DMS114 treated with DMSO at 0.1 percent for 48 hours (cell line): ENCODE results near the gene DAO.
"Not testable (repeated sequence)": the region's sequence is repeated elsewhere in the genome, so short reads cannot be mapped to it uniquely, and the experiment has no call there.

Experiments used
- DNase-seq: peaks from one replicate; lab custom pipeline; 2025; ENCODE audit not compliant: unreplicated experiment; lab: John Stamatoyannopoulos, UW

The DAO gene

DNA sequence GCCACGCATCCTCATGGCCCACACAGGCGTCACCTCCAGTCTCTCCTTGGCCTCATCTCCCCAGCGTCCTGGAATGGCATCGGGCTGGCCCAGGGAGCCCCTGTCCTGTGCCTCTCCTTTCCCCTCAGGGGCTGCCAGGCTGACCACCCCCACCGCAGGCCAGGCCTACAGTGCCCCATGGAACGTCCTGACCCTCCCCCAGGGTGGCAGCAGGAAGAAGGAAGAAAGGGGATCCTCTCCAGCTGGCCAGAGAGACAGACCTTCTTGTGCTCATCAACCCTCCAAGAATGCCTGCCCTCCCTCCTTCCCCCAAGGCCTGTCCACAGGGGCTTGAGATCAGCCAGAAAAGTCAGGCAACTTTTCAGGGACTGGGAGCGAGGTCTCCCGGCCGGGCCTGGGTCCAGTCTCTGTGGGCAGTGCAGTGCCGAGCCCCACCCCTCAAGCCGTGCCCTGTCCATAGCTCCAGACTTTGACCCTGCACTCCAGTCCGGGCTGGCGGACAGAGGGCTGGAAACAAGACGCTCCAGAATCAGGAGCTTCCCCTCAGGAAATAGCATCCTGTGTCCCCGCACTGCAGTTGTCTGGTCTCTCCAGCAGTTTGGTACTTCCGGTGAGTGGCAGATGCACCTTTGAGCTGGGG is at the start of gene DAO:
TSS of gene DAO (plus strand) at position 478 of the 640 bp plus-strand sequence. CDS start 4,915 bp downstream, outside the sequence.
- no peak for DNase-seq

GRCh38 chr12:108831309-108831991 is 48.4 kb upstream of the DAO start:
- no peak for DNase-seq

DNA sequence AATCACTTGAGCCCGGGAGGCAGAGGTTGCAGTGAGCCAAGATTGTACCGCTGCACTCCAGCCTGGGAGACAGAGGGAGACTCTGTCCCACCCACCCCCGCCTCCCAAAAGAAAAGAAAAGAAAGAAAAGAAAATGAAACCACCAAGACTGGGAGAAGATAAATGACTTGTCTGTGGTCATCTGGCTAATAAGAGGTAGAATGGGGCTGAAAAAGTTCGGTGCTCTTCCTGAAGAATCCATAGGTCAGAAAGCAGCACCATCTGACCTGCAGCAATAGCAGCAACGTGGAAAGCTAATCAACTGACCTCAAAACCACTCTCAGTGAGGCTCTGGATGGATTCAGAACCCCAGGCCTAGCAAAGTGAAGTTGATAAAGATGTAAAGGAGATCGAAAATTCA is 47.7 kb upstream of the DAO start:
- DNase-seq: no peak

DNA sequence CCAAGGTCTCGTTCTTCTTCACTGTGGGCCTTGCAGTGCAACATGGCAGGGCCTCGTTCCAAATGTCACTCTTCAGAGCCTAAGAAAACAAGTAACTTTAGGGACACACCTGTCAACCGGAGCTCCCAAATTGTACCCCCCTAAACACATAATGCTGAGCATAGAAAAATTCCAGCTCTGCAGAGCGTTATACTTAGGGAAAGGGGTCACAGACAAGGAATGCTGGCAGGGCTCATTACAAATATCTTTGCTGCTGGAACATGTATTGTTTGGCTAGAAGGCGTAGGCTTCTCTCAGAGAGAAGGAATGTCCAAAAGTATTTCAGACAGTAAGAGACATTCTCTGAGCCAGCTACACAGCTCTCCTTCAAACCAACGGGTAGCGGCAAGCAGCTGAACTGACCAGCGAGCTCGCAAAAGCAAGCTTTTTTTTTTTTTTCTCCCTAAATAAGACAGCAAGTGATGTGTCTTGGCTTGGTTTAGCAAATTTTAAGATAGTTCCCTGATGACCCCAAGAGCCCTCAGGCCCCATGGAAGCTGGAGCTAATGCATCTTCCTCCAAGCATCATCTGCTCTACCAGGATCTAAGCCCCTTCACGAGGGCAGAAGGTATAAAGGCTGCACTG is 47.0 kb upstream of the DAO start:
- DNase-seq: no peak

- DNase-seq: no peak
Measured at GRCh38 chr12:108833355-108833733, 46.5 kb upstream of the DAO start.

GRCh38 chr12:108833757-108834472 is 46.0 kb upstream of the DAO start:
- no peak for DNase-seq

- no peak for DNase-seq
Measured at GRCh38 chr12:108835860-108836634, 43.8 kb upstream of the DAO start.

DNA sequence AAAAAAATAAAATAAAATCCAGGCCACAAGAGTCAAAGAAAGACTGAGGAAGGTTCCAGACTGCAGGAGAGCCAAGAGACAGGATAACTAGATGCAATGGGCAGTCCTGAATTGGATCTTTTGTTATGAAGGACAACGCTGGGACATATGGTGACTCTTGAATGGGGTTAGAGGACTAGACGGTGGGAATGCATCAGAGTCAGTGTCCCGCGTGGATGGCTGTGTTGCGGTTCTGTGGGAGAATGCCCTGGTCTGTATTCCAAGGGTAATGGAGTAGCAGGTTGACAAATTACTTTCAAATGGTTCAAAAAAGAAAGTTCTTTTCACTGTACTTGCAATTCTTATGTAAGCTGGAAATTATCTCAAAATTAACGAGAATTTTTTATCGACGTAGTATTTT is 42.7 kb upstream of the DAO start:
- DNase-seq: no peak

GRCh38 chr12:108837680-108838079 is 42.2 kb upstream of the DAO start:
- no peak for DNase-seq

GRCh38 chr12:108838194-108839017 is 41.5 kb upstream of the DAO start:
- DNase-seq: no peak

GRCh38 chr12:108839018-108839889 is 40.6 kb upstream of the DAO start:
- no peak for DNase-seq

DNA sequence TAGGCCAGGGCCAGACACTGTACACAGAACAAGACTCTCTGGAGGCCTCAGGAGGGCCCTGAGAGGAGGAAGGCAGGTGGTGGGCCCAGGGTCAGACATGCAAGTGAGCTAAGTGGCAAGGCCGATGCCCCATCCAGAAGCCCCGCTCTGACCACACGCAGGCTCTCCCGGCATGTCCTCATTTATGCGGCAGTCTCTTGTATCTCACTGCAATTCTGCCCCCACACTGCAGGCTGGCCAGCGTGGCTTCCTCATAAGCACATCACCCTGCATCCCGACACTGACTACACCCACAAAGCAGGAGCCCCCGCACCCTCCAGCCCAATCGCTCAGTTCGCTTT is 40.0 kb upstream of the DAO start:
- no peak for DNase-seq

DNA sequence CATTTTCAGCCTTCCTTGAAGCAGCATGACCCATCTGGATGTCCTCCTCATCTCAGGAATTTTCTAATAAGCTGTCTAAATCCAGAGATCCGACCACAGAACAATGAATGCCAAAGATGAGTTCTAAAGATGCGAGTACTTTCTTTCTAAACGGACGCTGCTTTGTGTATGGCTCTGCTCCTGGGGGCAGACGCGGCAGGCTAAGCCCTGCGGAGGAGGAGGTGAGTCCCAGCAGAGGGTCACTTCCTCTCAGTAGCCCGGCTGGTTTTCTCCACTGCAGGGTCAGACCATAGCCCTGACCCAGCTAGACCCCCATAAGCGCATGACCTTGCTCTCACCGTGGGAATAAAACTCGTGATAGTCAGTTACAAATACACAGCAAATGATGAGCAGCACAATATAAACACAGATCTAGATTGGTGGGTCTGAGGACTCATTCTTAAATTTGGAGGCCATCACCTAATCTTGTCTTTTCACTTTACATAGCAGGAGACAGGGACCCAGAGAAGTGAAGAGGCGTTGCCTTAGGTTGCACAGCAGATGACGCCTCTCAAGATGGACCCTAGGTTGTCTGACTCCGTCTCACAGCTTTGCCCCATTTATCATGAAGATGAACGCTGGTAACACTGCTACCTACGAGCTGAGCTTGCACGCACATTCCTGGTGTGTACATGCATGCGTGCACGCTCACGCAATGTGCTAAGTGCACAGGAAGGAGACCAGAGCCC is 39.1 kb upstream of the DAO start:
- DNase-seq: no peak

DNA sequence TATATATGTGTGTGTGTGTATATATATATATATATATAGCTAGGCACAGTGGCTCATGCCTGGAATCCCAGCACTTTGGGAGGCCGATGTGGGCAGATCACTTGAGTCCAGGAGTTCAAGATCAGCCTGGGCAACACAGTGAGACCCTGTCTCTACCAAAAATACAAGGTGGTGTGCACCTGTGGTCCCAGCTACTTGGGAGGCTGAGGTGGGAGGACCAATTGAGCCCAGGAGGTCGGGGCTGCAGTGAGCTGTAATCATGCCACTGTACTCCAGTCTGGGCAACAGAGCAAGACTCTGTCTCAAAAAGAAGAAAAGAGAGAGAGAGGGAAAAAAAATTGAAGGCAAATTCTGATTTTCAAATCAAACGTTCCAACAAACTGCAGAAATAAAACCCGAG is 38.1 kb upstream of the DAO start:
- DNase-seq: not testable (repeated sequence)

DNA sequence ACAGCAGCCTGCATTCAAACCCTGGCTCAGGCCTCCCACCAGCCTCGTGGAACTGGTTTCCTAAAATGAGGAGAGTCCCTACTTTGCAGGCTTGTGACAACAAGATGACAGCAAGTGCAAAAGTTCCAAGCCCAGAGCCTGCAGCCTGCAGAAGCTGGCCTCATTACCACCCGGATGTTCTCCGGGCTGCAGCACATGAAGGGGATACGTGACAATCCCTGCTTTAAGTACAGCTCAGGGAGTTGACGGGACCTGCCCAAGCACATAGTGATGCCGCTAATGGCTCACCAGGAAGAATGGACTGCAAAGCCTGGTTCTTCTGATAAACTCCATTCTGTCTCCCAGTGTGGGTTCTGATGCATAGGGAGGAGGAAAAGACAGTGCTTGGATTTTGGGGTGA is 37.5 kb upstream of the DAO start:
- no peak for DNase-seq

- no peak for DNase-seq
Measured at GRCh38 chr12:108843187-108843586, 36.7 kb upstream of the DAO start.

- DNase-seq: no peak
Measured at GRCh38 chr12:108845696-108846095, 34.2 kb upstream of the DAO start.

- no peak for DNase-seq
Measured at GRCh38 chr12:108846290-108846701, 33.6 kb upstream of the DAO start.

DNA sequence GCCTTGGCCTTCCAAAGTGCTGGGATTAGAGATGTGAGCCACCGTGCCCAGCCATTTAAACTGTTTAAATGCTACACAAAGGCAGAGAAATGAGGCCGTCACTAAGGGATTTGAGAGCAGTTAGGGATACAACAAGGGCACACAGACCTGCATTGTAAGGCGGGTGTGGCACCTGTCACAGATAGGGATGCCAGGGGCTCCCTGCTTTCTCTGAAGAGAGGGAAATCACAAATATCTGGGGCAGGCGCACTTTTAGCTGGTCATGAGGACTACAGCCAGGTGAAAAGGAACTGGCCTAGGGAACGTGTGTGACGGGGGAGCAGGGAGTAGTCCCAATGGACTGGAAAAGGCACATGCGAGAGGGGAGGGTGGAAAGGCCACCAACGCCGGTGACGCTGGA is 32.2 kb upstream of the DAO start:
- DNase-seq: no peak
